HepG2 (cell line): Measurements from ENCODE around the gene KIF22. TPM values are rescaled to one million over a fixed set of nuclear protein-coding genes. Genes with fewer than 3 reads are reported as not detected.

Experiments
- ATAC-seq: fragments of 200-7000 bp; cut with Tn5 transposase; 3 replicates; pipeline ENCODE4 v1.9.1; 2020; ENCODE audit warnings: mild to moderate bottlenecking, moderate library complexity
- BruUV-seq: library from RNA; stranded (reverse); fragments of 400-500 nt; replicated peaks from 2 replicates; lab custom pipeline; 2021; lab: Mats Ljungman, UMichigan
- CTCF ChIA-PET: fragments of 300-600 bp; formaldehyde crosslinking; extraction: SDS; loops from one replicate; lab custom pipeline; 2021; ENCODE audit warnings: low total read pairs, inconsistent platforms, low intra/inter-chr PET ratio; lab: Yijun Ruan, JAX
- POLR2A ChIA-PET: fragments of 350-600 bp; sonication (Branson Sonifier 250); formaldehyde crosslinking; loops from one replicate; lab custom pipeline; 2020; ENCODE audit warnings: antibody characterized with exemption, inconsistent platforms; lab: Yijun Ruan, JAX
- DNase-seq: peaks from one replicate; pipeline ENCODE4 v3.0.0-alpha.2; 2015; ENCODE audit warnings: low spot score
- FAIRE-seq: peaks from 3 replicates; lab custom pipeline; 2011; peaks lifted over from hg19 to GRCh38; lab: Jason Lieb, UNC
- H2AFZ ChIP-seq: one replicate; pipeline ENCODE4 v1.6.1; 2011; ENCODE audit warnings: low read length, inconsistent platforms
- H3K27ac ChIP-seq: fragments of 300-600 bp; 3 replicates; pipeline ENCODE4 v1.8.0; 2011; ENCODE audit warnings: mixed run types, mild to moderate bottlenecking, mixed read lengths, low read length, inconsistent platforms; ENCODE audit not compliant: insufficient read depth; ENCODE audit errors: extremely low read length
- H3K27me3 ChIP-seq, 2 experiments: fragments of 200-600 bp in 1 of 2; 2 replicates in 1 of 2; 3 replicates in 1 of 2; pipeline versions ENCODE4 v1.6.0 to v1.8.0; 2011; ENCODE audit warnings: low read length in 2 of 2, mild to moderate bottlenecking in 2 of 2, moderate library complexity in 2 of 2, inconsistent platforms in 1 of 2; ENCODE audit not compliant: insufficient read depth in 2 of 2, control insufficient read depth in 1 of 2
- H3K36me3 ChIP-seq, 2 experiments: fragments of 200-600 bp in 1 of 2; replicated peaks in 1 of 2; 2 replicates in 1 of 2; 3 replicates in 1 of 2; pipeline versions ENCODE4 v1.5.1 to v1.8.0; 2011; ENCODE audit warnings: low read length in 2 of 2, inconsistent platforms in 1 of 2; ENCODE audit not compliant: insufficient read depth in 2 of 2, control insufficient read depth in 1 of 2
- H3K4me1 ChIP-seq: 2 replicates; pipeline ENCODE4 v1.5.1; 2012; ENCODE audit warnings: low read length, inconsistent platforms; ENCODE audit not compliant: insufficient read depth
- H3K4me2 ChIP-seq: 2 replicates; pipeline ENCODE4 v1.6.0; 2011; ENCODE audit warnings: low read depth, low read length, inconsistent platforms
- H3K4me3 ChIP-seq, 3 experiments: fragments of 200-600 bp in 1 of 3; sonication (generic), shearing (Covaris generic) in 1 of 3; replicated peaks in 1 of 3; 2 replicates each; pipeline ENCODE4 v1.5.1; 2011 to 2016; ENCODE audit warnings: low read length in 3 of 3, inconsistent platforms in 2 of 3, low read depth in 2 of 3, mild to moderate bottlenecking in 2 of 3, control low read depth in 1 of 3, mixed read lengths in 1 of 3; ENCODE audit not compliant: insufficient read depth in 1 of 3
- H3K79me2 ChIP-seq: one replicate; pipeline ENCODE4 v1.6.1; 2011; ENCODE audit warnings: low read length, inconsistent platforms; ENCODE audit not compliant: insufficient read depth
- H3K9ac ChIP-seq: 2 replicates; pipeline ENCODE4 v1.6.0; 2011; ENCODE audit warnings: mild to moderate bottlenecking, low read depth, low read length, inconsistent platforms; ENCODE audit not compliant: insufficient read depth
- H3K9me3 ChIP-seq: 2 replicates; pipeline ENCODE4 v1.5.1; 2012; ENCODE audit warnings: mild to moderate bottlenecking, low read length
- H4K20me1 ChIP-seq: 2 replicates; pipeline ENCODE4 v1.6.0; 2011; ENCODE audit warnings: inconsistent platforms, mild to moderate bottlenecking, low read length, moderate library complexity; ENCODE audit not compliant: insufficient read depth
- ATF7 ChIP-seq, 2 experiments: fragments of 450-650 bp in 1 of 2; sonication (generic) in 1 of 2; formaldehyde crosslinking in 1 of 2; IDR thresholded peaks; 2 replicates each; pipeline versions ENCODE4 v1.4.0 to v1.6.1; 2016 to 2020; ENCODE audit warnings: antibody characterized with exemption in 1 of 2, mild to moderate bottlenecking in 1 of 2, missing genetic modification reagents in 1 of 2
- FOSL2 ChIP-seq: sonication (generic); formaldehyde crosslinking; IDR thresholded peaks from 2 replicates; pipeline ENCODE4 v1.4.0; 2020; ENCODE audit warnings: missing genetic modification reagents
- MAZ ChIP-seq, 2 experiments: sonication (generic) in 1 of 2; formaldehyde crosslinking in 1 of 2; IDR thresholded peaks; 2 replicates each; pipeline versions ENCODE4 v1.5.0 to v1.6.1; 2012 to 2020; ENCODE audit warnings: low read depth in 2 of 2, mild to moderate bottlenecking in 2 of 2, borderline replicate concordance in 1 of 2, improper control_type of control experiment in 1 of 2, low read length in 1 of 2, missing genetic modification reagents in 1 of 2, moderate library complexity in 1 of 2
- NR3C1 ChIP-seq: sonication (generic); formaldehyde crosslinking; IDR thresholded peaks from 2 replicates; pipeline ENCODE4 v1.4.0; 2020; ENCODE audit warnings: missing genetic modification reagents
- ZKSCAN5 ChIP-seq: sonication (generic); formaldehyde crosslinking; IDR thresholded peaks from 2 replicates; pipeline ENCODE4 v1.5.1; 2020; ENCODE audit warnings: mild to moderate bottlenecking, missing genetic modification reagents
- ZNF121 ChIP-seq: sonication (generic); formaldehyde crosslinking; IDR thresholded peaks from 2 replicates; pipeline ENCODE4 v1.5.0; 2020; ENCODE audit warnings: mild to moderate bottlenecking, missing genetic modification reagents
- ZNF274 ChIP-seq: sonication (generic); formaldehyde crosslinking; IDR thresholded peaks from 2 replicates; pipeline ENCODE4 v1.5.1; 2020; ENCODE audit warnings: mild to moderate bottlenecking, missing genetic modification reagents
- ZNF460 ChIP-seq: sonication (generic); formaldehyde crosslinking; IDR thresholded peaks from 2 replicates; pipeline ENCODE4 v1.5.1; 2020; ENCODE audit warnings: missing genetic modification reagents, mild to moderate bottlenecking, borderline replicate concordance
- WGBS: methylation state at CpG from one replicate; pipeline ENCODE4 v1.1.6; 2017; ENCODE audit warnings: low lambda C conversion rate; 5-methylcytosine and 5-hydroxymethylcytosine counted together
- in situ Hi-C: cut with HindIII; loops from 2 replicates; pipeline ENCODE4 v1.10.0; 2017; ENCODE audit warnings: low pct_unique_long_range_greater_than_20kb; ENCODE audit not compliant: extremely low pct_ligation_motif_present
- intact Hi-C: fragments of 100-400 bp; cut with micrococcal nuclease; formaldehyde crosslinking; loops from one replicate; pipeline ENCODE4 v1.10.0; 2022; ENCODE audit not compliant: unreplicated experiment
- polyA plus RNA-seq, 8 experiments: library from polyadenylated mRNA; depleted of rRNA in 3 of 8; stranded (reverse) in 7 of 8; unstranded in 1 of 8; fragments of >200 nt; fragmentation: Illumina TruSeq in 4 of 8; extraction: Trizol in 4 of 8; gene quantifications; 2 replicates each; pipeline versions ENCODE4 v1.2.1 to v1.2.3, GENCODE V29; 2011 to 2016; ENCODE audit warnings: low read depth in 4 of 8, missing spikeins in 1 of 8, mixed read lengths in 1 of 8; ENCODE audit not compliant: insufficient read depth in 1 of 8
- total RNA-seq, 5 experiments: library from RNA; depleted of rRNA; stranded (reverse); fragments of >200 nt; fragmentation: Illumina TruSeq; extraction: Trizol; gene quantifications; 2 replicates each; pipeline ENCODE4 v1.2.3, GENCODE V29; 2016; ENCODE audit warnings: low read depth in 1 of 5

KIF22 gene
- total and polyA plus RNA-seq, 2 of the 13 experiments (the other 11 are each of a cell fraction or from before 2014, with no cell fraction given), result 95.8 to 118 TPM

DNA sequence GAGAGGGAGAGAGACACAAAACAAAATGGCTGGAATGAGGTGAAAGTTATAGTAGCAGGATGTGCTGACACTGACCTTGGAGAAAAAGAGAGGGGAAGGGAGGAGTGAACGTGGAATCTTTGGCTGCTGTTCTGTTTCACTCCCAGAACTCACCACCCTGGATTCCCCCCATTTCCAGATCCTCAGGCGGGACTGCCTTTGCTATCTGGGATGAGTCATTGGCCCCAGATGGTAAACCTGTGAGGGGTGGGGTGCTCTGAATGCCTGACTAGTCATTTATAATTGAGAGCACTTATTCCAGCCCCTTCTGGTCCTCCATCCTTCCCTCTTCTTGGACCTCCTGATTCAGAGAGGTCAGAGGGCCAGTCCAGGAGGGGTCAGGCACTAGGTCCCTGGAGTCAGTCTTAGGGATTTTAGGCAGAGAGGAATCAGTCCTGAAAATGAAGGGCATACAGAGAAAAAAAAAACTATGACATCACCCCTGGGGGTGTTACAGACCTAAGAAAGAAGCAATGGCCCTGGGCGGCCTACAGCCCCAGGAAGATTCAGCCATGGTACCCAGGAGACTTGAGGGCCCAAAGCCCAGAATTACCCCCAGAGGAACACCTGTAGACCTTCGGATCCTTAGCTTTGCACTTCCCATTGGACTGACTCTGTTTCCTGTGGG is 14.7 kb upstream of the KIF22 start:
- WGBS, result 28% methylated on average over 4 of the region's 4 CpGs
- no peak overlapping the region for H3K27ac ChIP-seq
- DNase-seq (no peak), FAIRE-seq (no peak), ATAC-seq (no peak)
- no TSS peak for BruUV-seq
- peaks cover under 1 to 23% of the 10 kb centered on the region in 2 experiments for H3K27me3 ChIP-seq
- H4K20me1 ChIP-seq, result no peaks in the 10 kb centered on the region
- TF ChIP-seq FOSL2, result peak; percentile 40
- no peak for TF ChIP-seq ZKSCAN5 (CRISPR knock-in tag)
- TF ChIP-seq MAZ (IDR thresholded peaks at IDR 0.05; ENCODE audit: borderline replicate concordance, low read depth, low read length), result no peak
- TF ChIP-seq MAZ (CRISPR knock-in tag; IDR thresholded peaks at IDR 0.05; ENCODE audit: low read depth), result 0 out of 2 replicates have a peak, but pooled peaks have one; percentile 24
- no peak for TF ChIP-seq ZNF274
- peak; percentile 68 for TF ChIP-seq ATF7 (IDR thresholded peaks at IDR 0.05)
- TF ChIP-seq ATF7 (CRISPR knock-in tag; IDR thresholded peaks at IDR 0.05), result no peak
- H2AFZ ChIP-seq, result no peak overlapping the region
- H3K4me2 ChIP-seq, result no peak overlapping the region
- H3K79me2 ChIP-seq, result no peaks in the 10 kb centered on the region
- H3K9me3 ChIP-seq, result no peaks in the 10 kb centered on the region
- H3K4me3 ChIP-seq, result no peak overlapping the region
- intact Hi-C loops, result no loop called here
- in situ Hi-C loops, result no loop called here
- H3K9ac ChIP-seq, result no peak overlapping the region
- H3K36me3 ChIP-seq, result no peaks in the 10 kb centered on the region
- CTCF ChIA-PET, result no interaction called here
- POLR2A ChIA-PET, result no interaction called here
- peaks cover 66% of the 10 kb centered on the region for H3K4me1 ChIP-seq

- WGBS, result 54% methylated on average over 8 of the region's 10 CpGs
- BruUV-seq, result no TSS peak
- no peak within 1 kb of the TSS for H3K9ac ChIP-seq
- peaks cover 53% of the 10 kb centered on the region for H3K4me1 ChIP-seq
- ChIA-PET CTCF (no interaction called here), POLR2A (interaction anchor here (2.8 kb wide), 1 partner anchor 13 kb away, joined by 10 read pairs; the partner anchor contains the start of gene KIF22)
- in situ Hi-C loops, result no loop called here
- H3K4me3 ChIP-seq, result no peak within 1 kb of the TSS
- TF ChIP-seq NR3C1, result no peak
- peak; percentile 20; the same call in 1 of the 2 replicates for TF ChIP-seq ZNF460 (CRISPR knock-in tag)
- 0 out of 2 replicates have a peak, but pooled peaks have one; percentile 19 for TF ChIP-seq ZNF121 (CRISPR knock-in tag)
- TF ChIP-seq, all 625 proteins: peak for 2
- Histone ChIP-seq H3K27me3 (peaks cover 2 to 30% of the 10 kb centered on the region in 2 experiments), H3K27ac (no peak within 1 kb of the TSS), H3K36me3 (no peaks in the 10 kb centered on the region), H3K4me2 (peak within 1 kb of the TSS; percentile 8; the same call in 1 of the 2 replicates), H4K20me1 (no peaks in the 10 kb centered on the region), H2AFZ (no peak within 1 kb of the TSS), H3K79me2 (no peaks in the 10 kb centered on the region), H3K9me3 (no peaks in the 10 kb centered on the region)
- DNase-seq (no peak), ATAC-seq (no peak), FAIRE-seq (peak; percentile 34)
- intact Hi-C loops, result no loop called here
These were observed 12.8 kb upstream of the KIF22 start, which contains the start of gene ZG16 for GRCh38 chr16:29777576-29778350. Gene ZG16 (plus strand): TSS chr16:29778256. CDS start chr16:29779267, 1,011 bp downstream.
